ENCODE data around the gene PRR36.

Gene PRR36

DNA sequence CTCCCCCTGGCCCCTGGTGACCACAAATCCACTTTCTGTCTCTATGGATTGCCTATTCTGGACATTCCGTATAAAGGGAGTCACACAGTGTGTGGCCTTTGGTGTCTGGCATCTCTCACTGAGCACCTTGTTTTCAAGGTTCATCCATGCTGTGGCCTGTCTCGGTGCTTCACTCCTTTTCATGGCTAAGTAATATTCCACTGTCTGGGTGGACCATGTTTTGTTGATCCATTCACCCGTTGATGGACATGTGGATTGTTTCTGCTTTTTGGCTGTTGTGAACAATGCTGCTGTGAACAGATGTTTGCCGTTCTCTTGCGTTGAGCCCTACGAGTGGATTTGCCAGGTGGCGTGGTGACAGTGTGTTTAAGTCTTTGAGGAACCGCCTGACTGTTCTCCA is 33.6 kb downstream of the PRR36 start:
- H3K36me3 ChIP-seq, result no peaks in the 10 kb centered on the region
- no peak overlapping the region for H3K4me3 ChIP-seq
- H3K4me1 ChIP-seq, result no peaks in the 10 kb centered on the region
- TF ChIP-seq, protein P1, sequence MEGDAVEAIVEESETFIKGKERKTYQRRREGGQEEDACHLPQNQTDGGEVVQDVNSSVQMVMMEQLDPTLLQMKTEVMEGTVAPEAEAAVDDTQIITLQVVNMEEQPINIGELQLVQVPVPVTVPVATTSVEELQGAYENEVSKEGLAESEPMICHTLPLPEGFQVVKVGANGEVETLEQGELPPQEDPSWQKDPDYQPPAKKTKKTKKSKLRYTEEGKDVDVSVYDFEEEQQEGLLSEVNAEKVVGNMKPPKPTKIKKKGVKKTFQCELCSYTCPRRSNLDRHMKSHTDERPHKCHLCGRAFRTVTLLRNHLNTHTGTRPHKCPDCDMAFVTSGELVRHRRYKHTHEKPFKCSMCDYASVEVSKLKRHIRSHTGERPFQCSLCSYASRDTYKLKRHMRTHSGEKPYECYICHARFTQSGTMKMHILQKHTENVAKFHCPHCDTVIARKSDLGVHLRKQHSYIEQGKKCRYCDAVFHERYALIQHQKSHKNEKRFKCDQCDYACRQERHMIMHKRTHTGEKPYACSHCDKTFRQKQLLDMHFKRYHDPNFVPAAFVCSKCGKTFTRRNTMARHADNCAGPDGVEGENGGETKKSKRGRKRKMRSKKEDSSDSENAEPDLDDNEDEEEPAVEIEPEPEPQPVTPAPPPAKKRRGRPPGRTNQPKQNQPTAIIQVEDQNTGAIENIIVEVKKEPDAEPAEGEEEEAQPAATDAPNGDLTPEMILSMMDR (IDR thresholded peaks at IDR 0.05), result no peak
- H3K9me3 ChIP-seq, result no peaks in the 10 kb centered on the region
- DNase-seq, result no peak
- H3K27ac ChIP-seq, result no peak overlapping the region
- no peaks in the 10 kb centered on the region for H3K27me3 ChIP-seq
- intact Hi-C loops (cut with DNase I; ENCODE audit: low total_unique reads), result no loop called here

- intact Hi-C loops (cut with DNase I; ENCODE audit: low total_unique reads), result no loop called here
- Histone ChIP-seq H3K27ac (no peak overlapping the region), H3K36me3 (no peaks in the 10 kb centered on the region), H3K9me3 (no peaks in the 10 kb centered on the region), H3K4me1 (no peaks in the 10 kb centered on the region), H3K4me3 (no peak overlapping the region), H3K27me3 (no peaks in the 10 kb centered on the region)
- TF ChIP-seq, protein P1 (IDR thresholded peaks at IDR 0.05), result no peak
- no peak for DNase-seq
These were observed 34.7 kb downstream of the PRR36 start for GRCh38 chr19:7839476-7839875.

DNA sequence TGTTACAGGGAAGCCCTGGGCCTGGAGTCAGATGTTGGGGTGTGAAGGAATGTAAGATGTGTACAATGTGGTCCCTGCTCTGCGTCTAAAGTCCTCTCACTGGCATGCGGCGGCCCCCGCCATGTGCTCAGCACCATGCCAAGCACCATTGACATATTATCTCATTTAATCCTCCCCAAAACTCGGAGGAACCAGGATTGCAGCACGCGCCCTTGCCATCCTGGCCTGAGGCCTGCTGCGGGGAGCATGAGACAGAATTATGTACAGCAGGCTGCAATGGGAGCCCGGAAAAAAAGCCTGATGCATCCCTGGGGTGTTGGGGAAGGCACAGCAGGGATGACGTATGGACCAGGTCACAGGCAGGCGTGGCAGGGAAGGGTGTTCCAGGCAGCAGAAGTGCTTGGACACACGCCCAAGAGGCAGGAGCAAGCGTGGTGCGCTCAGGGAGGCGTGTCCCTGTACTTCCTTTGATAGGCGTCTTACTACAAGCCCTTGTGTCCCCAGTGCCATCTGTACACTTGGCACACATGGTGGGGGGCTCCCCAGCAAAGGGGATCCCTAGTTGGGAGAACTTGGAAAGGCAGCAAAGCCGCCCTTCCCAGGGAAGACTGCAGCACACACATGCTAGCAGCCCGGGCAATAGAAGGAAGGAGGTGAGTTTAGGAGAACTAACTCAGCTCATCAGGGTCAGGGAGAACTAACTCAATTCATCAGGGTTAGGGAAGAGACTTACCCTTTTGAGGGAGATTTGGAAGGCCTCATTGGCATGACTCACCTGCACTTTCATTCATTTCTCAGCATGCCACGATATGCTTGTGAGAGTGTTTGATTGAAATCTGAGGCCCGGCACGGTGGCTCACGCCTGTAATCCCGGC is 40.7 kb downstream of the PRR36 start:
- H3K4me1 ChIP-seq, result peaks cover 0 to 33% (median 17%) of the 10 kb centered on the region in 4 donors
- peaks cover 0 to 2% of the 10 kb centered on the region in 2 donors for H3K27me3 ChIP-seq
- no peak for DNase-seq
- TF ChIP-seq, protein P1 (IDR thresholded peaks at IDR 0.05), result no peak
- intact Hi-C loops (cut with DNase I; ENCODE audit: low total_unique reads), result no loop called here
- H3K27ac ChIP-seq, result no peak overlapping the region
- H3K9me3 ChIP-seq, result no peaks in the 10 kb centered on the region
- no peak overlapping the region for H3K4me3 ChIP-seq
- no peaks in the 10 kb centered on the region for H3K36me3 ChIP-seq

DNA sequence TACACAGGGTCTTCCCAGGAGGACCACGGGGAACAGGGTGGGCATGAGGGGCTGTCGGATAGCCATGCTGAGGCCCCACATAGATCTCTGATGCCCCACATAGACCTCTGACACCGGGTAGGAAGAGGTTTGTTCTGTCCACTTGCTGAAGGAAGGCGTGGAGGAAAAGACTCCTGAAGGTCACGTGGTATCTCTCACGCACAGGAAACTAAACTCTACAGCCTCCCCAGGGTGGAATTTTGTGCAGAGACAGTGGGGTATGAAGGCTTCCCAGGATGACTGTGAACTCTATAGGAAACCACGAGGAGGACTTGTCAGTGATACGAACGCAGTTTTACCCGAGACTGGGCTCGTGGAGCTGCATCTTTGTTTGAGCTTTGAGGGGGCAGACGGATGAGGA is 41.4 kb downstream of the PRR36 start:
- no peak for DNase-seq
- TF ChIP-seq, protein P1 (IDR thresholded peaks at IDR 0.05), result no peak
- intact Hi-C loops (cut with DNase I; ENCODE audit: low total_unique reads), result no loop called here
- peaks cover 0 to 33% (median 17%) of the 10 kb centered on the region in 4 donors for H3K4me1 ChIP-seq
- H3K4me3 ChIP-seq, result no peak overlapping the region
- no peaks in the 10 kb centered on the region for H3K36me3 ChIP-seq
- H3K27ac ChIP-seq, result no peak overlapping the region
- H3K27me3 ChIP-seq, result peaks cover 0 to 2% of the 10 kb centered on the region in 2 donors
- H3K9me3 ChIP-seq, result no peaks in the 10 kb centered on the region

GRCh38 chr19:7832009-7832408 is 42.2 kb downstream of the PRR36 start:
- Histone ChIP-seq H3K27ac (no peak overlapping the region), H3K27me3 (peaks cover 0 to 2% of the 10 kb centered on the region in 2 donors), H3K4me3 (no peak overlapping the region), H3K4me1 (peaks cover 0 to 33% (median 17%) of the 10 kb centered on the region in 4 donors), H3K36me3 (no peaks in the 10 kb centered on the region), H3K9me3 (no peaks in the 10 kb centered on the region)
- DNase-seq, result no peak
- intact Hi-C loops (cut with DNase I; ENCODE audit: low total_unique reads), result no loop called here
- TF ChIP-seq, protein P1 (IDR thresholded peaks at IDR 0.05), result no peak
